ENCODE measurements around the gene PNLIPRP3.
"Not testable (repeated sequence)": the region's sequence is repeated elsewhere in the genome, so short reads cannot be mapped to it uniquely, and the experiment has no call there.

Gene PNLIPRP3

DNA sequence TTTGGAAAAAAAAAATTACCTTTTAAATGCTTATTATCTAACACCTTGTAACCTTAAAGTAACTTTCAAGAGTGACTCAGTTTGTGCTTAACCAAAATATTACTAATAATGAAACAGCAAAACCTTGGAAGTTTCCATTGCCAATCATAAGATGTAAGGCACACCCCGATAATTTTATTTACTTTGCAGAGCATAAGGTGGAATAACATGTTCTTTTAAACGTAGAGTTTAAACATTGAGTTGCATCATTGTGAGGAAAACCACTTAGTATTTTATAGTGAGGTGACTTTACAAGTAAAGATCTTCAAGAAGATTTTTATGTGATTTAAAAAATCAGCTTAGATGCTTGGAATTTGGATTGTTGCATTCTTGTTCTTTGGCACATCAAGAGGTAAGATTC lies at the start of gene PNLIPRP3:
TSS of gene PNLIPRP3 (plus strand) at position 177 of the 400 bp plus-strand sequence. CDS start at position 343, 166 bp downstream.
- no peak for DNase-seq

- DNase-seq: no peak
These were observed 45.4 kb upstream of the PNLIPRP3 start for GRCh38 chr10:116382290-116382689.

GRCh38 chr10:116385311-116385710 lies 42.3 kb upstream of the PNLIPRP3 start:
- DNase-seq: no peak

GRCh38 chr10:116385994-116386809 lies 41.4 kb upstream of the PNLIPRP3 start:
- DNase-seq: no peak

DNA sequence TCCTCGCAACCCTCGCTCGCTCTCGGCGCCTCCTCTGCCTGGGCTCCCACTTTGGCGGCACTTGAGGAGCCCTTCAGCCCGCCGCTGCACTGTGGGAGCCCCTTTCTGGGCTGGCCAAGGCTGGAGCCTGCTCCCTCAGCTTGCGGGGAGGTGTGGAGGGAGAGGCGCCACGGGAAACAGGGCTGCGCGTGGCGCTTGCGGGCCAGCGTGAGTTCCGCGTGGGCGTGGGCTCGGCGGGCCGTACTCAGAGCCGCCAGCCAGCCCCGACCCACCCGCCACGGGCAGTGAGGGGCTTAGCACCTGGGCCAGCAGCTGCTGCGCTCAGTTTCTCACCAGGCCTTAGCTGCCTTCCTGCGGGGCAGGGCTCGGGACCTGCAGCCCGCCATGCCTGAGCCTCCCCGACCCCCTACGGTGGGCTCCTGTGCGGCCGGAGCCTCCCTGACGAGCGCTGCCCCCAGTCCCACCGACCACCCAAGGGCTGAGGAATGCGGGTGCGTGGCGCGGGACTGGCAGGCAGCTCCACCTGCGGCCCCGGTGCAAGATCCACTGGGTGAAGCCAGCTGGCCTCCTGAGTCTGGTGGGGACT lies 34.3 kb upstream of the PNLIPRP3 start:
- DNase-seq: not testable (repeated sequence)

GRCh38 chr10:116395223-116395985 lies 32.2 kb upstream of the PNLIPRP3 start:
- no peak for DNase-seq

DNA sequence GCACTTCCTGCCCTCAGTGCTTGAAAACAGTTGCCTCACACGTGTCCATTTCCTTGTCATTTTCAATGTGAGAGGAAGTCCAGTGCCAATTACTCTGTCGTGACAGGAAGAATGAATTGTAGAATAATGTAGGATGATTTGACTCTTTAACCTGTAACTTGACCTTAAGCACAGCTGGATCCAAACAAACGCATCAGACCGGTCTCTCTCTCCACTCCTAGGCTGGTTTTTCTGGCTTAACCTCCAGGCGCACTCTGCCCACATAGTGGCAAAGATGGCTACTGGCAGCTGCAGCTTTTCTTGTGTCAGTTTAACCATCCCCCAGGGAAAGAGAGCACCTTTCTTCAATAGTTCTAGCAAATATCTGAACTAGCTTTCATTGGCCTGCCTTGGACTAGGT lies 29.4 kb upstream of the PNLIPRP3 start:
- DNase-seq: no peak

DNA sequence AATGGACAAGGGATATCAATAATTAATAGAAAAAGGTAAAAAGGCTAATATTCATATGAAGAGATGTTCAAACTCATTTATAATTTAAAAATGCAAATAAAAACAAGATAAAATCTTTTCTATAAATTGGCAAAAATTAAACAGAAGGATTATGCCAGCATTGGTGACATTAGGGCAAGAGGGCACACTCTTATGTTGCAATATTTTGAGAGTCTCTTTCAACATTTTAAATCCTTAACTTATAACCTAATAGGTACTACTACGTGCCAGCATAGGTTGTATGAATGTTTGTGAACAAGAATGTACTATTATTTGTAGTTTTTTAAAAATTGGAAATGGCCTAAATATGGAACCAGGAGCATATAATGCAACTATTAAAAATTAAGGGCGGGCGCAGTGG lies 24.8 kb upstream of the PNLIPRP3 start:
- DNase-seq: no peak

DNA sequence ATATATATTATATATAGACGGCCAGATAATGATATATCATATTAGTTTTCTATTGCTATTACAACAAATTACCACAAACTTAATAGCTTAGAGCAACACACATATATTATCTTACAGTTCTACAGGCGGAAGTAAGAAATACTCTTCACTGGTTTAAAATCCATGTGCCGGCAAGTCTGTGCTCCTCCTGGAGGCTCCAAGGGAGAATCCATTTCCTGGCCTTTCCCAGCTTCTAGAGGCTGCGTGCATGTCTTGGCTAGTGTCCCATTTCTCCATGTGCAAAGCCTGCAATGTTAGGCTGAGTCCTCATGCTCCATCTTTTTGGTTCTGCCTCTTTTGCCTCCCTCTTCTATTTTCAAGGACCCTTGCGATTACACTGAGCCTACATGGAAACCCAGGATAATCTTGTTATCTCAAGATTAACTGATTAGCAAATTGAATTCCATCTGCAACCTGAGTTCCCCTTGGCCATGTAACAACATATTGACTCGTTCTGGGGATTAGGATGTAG lies 23.9 kb upstream of the PNLIPRP3 start:
- DNase-seq: no peak

DNA sequence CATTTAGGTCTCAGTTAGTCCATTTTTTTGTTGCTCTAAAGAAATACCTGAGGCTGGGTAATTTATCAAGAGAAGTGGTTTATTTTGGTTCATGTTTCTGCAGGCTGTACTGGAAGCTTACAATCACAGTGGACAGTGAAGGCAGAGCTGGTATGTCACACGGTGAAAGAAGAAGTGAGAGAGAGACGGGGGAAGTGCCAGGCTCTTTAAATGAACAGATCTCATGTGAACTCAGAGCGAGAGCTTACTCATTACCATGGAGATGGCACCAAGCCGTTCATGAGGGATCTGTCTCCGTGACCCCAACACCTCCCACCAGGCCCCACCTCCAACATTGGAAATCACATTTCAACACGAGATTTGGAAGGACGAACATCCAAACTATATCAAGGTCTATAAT lies 18.9 kb upstream of the PNLIPRP3 start:
- DNase-seq: no peak

DNA sequence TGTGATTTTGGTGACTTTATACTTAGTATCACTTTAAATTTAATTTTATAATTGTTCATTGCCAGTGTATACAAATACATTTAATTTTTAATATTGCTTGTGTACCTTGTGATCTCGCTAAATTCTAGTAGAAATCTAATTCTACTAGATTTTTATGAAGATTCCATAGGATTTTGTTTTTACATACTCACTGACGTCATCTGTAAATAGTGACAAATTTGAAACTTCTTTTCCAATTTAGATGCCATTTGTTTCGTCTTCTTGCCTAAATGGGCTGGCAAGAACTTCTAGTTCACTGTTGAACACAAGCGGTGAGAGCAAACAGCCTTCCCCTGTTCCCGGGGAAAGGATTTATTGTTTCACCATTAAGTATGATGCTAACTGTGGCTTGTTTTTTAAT lies 17.3 kb upstream of the PNLIPRP3 start:
- no peak for DNase-seq

- DNase-seq: no peak
These were observed 9.8 kb upstream of the PNLIPRP3 start for GRCh38 chr10:116417821-116418220.

- DNase-seq: no peak
These were observed 9.3 kb upstream of the PNLIPRP3 start for GRCh38 chr10:116418389-116418788.

DNA sequence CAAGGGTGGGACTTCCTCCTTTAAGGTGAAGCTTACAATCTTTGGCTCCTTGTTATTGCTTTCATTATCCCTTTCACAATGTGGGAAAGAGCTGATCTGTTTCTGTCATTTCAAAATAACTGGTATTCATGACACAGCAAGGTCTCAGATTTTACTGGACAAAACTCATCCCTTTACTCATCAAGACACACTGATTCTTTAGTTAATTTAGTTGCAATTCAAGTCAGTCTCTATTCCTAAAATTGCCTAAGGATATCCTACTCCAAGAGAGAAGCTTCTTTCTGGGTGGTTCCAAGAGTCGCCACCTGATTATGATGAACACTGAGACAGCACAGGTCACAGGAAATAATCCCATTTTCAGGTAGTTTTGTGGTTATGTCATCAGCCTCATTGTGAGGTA lies 5.8 kb upstream of the PNLIPRP3 start:
- DNase-seq: no peak

DNA sequence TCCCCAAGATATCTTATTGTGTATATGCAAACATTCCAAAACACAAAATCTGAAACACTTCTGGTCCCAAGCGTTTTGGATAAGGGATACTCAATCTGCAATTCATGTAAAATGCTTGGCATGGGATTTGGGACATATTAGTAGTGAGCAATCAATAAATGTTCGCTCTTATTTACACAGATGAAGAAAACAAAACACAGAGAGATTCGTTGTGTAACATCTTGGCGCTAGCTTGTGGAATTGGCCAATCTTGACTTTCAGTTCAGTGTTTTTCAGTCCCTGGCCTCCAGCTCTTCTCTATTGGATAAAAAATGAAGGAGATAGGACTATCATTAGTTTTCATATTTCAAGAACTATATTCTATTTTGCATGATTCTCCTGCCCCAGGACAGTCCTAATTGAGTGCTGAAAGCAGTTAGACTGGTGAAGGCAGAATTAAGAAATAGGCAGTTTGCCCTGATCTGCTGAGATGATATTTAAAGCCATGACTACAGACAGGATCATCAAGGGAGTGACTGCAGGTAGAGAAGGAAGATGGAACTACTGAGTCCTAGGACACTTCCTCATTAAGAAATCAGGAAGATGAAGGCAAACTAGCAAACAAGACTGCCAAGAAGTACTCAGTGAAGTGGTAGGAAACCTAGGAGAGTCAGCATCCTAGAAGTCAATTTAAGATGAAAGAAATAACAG lies 1.8 kb downstream of the PNLIPRP3 start:
- DNase-seq: no peak

GRCh38 chr10:116430288-116430687 lies 2.6 kb downstream of the PNLIPRP3 start:
- DNase-seq: no peak

- DNase-seq: no peak
These were observed 4.0 kb downstream of the PNLIPRP3 start for GRCh38 chr10:116431598-116431997.

- no peak for DNase-seq
These were observed 9.5 kb downstream of the PNLIPRP3 start for GRCh38 chr10:116437076-116437692.

- no peak for DNase-seq
These were observed 12.8 kb downstream of the PNLIPRP3 start for GRCh38 chr10:116440330-116441030.

GRCh38 chr10:116444527-116445142 lies 17.0 kb downstream of the PNLIPRP3 start:
- no peak for DNase-seq

DNA sequence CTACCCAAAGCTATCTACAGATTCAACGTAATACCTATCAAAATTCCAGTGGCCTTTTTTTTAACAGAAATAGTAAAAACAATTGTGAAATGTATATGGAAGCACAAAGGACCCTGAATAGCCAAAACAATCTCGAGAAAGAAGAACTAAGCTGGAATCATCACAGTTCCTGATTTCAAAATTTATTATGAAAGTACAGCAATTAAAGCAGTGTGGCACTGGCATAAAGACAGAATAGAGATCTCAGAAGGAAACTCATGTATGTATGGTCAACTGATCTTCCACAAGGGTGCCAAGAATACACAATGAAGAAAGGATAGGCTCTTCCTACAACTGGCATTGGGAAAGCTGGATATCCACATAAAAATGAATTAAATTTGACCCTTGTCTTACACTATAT lies 23.2 kb downstream of the PNLIPRP3 start:
- DNase-seq: no peak

All from NCI-H446 treated with DMSO at 0.1 percent for 48 hours (cell line).